Erythroblast (primary cell): ENCODE data around the gene KIAA0513.

Experiments
- DNase-seq, 2 experiments: peaks; one replicate each; lab custom pipeline; 2025; lab: John Stamatoyannopoulos, UW
- GATA1 ChIP-seq: IDR thresholded peaks from 2 replicates; pipeline ENCODE4 v1.6.1; 2011; ENCODE audit warnings: low read depth, mild to moderate bottlenecking, control low read depth, low read length, moderate library complexity
- POLR2A ChIP-seq: IDR thresholded peaks from 2 replicates; pipeline ENCODE4 v1.6.1; 2011; ENCODE audit warnings: mild to moderate bottlenecking, low read length

Gene KIAA0513

GRCh38 chr16:85010931-85011845 is 16.4 kb upstream of the KIAA0513 start, which contains the start of gene ZDHHC7:
ZDHHC7 (minus strand) TSS chr16:85011535; CDS start chr16:84990618, 20,917 bp downstream.
- TF ChIP-seq GATA1 (no peak), POLR2A (peak; percentile 96)
- peak; percentile 90 to 94 for DNase-seq

DNA sequence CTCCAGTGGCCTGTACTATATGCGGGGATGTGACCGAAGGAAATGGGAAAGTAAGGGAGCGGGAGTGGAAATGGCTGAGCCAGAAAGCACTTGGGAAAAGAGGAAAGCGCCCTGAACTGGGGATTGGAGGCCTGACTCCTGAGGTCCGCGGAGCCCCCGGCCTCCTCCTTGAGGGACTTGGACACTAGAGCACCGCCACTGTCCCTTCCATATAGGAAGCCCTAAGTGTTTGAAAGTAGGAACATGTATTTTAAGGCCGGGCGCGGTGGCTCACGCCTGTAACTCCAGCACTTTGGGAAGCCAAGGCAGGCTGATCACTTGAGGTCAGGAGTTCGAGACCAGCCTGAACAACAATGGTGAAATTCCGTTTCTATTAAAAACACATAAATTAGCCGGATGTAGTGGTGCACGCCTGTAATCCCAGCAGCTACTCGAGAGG is 15.7 kb upstream of the KIAA0513 start:
- peak; percentile 71 for TF ChIP-seq POLR2A
- TF ChIP-seq GATA1: no peak
- DNase-seq: no peak

GRCh38 chr16:85014311-85014710 is 13.3 kb upstream of the KIAA0513 start:
- DNase-seq: no peak
- TF ChIP-seq POLR2A (no peak), GATA1 (no peak)

- TF ChIP-seq POLR2A: no peak
- TF ChIP-seq GATA1: no peak
- no peak for DNase-seq
These were observed 12.0 kb upstream of the KIAA0513 start for GRCh38 chr16:85015481-85016187.

DNA sequence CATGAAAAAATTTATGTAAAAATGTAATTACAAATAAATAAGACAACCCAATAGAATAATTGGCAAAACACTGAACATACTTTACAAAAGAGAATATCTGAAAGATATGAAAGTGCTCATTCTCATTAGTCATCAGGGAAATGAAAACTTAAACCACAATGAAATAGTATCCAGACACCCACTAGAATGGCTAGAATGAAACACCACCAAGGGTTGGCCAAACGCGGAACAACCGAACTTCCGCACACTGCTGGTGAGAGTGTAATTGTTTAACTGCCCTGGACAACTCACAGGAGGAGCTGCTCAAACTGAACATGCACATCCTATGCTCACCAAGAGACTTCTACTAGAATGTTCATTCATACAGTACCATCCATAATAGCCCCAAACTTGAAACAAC is 10.4 kb upstream of the KIAA0513 start:
- TF ChIP-seq POLR2A: no peak
- TF ChIP-seq GATA1: no peak
- no peak for DNase-seq

DNA sequence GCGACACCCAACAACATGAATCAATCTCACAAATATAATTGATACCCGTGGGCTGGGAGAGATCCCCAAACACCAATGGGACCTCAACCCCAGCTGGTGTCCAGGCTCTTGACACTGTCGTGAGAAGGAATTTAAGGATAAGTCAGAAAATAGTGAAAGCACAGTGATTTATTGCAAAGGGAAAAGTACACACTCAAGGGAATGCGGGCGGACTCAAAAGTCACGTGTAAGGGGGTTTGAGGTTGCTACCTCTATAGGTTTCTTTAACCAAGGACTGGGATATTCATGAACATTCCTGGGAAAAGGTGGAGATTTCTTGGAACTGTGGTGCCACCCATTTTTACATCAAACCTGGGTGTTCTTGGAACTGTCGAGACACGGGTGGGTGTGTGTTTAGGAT is 10.0 kb upstream of the KIAA0513 start:
- no peak for DNase-seq
- no peak for TF ChIP-seq GATA1
- TF ChIP-seq POLR2A: no peak

DNA sequence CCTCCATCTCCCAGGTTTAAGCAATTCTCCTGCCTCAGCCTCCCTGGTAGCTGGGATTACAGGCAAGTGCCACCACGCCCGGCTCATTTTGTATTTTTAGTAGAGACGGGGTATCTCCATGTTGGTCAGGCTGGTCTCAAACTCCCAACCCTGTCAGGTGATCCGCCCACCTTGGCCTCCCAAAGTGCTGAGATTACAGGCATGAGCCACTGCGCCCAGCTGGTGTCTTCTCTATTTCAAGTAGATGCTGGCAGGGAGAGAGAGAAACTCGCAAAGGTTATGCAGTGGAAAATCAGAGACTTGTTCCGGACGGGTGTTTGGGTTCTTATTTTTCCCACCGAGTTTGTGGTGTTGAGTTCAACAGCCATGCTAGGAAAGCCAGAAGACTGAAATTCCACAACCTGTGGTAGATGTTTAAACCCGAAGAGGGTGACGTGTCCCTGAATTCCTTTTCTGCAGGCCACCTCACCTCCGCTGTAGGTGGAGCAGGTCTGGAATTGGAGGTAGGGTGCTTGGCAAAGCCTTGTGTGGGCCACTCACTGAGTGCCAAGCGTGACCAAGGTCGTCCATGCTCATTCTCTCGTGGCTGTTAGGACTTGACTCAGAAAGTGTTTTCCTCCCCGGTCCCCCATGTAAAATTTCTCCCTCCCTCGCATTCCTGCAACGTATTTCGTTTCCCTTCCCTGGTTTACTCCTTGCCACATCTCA is 8.9 kb upstream of the KIAA0513 start:
- no peak for DNase-seq
- TF ChIP-seq GATA1 (no peak), POLR2A (no peak)

- no peak for DNase-seq
- TF ChIP-seq GATA1: no peak
- TF ChIP-seq POLR2A: no peak
These were observed 7.8 kb upstream of the KIAA0513 start for GRCh38 chr16:85019659-85020245.

DNA sequence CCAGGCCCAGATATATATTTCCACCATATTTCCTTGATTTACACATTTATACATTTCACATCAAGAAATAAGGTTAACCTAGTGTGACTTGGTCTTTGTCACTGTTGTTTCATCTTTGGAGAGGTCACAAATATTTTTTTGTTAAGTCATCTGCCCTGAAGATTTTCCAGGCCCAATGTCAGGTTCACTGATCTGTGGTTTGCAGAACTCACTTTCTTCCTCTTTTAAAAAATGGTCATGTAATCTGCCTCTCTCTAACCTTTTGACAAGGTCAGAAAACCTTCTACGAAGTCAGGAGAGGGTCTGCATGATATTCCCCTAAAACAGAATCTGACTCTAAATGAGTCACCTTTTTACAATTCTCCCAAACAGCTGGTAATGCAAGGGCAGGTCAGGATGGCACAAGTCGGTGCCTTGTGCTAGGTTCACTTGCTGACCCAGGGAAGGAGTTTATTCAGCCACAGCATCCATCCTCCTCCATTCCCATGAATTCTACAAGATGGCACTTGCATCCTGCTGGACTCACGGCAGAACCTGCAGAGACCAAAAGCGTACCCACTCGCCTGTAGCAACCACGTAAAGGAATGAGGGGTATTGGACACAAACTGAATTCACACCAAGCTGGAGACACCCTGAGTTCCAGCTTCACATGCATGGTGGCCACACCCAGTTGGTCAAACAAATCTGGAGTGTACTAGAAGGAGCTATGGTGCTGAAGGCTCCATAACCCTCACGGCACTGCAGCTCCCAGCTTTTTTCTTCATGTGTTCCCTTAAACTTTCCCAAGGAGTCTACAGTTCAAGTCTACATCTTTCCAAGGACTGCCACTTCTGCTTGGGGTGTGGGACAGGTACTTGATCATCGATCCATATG is 1.6 kb upstream of the KIAA0513 start:
- TF ChIP-seq GATA1 (no peak), POLR2A (no peak)
- peak; percentile 18 to 50 for DNase-seq

DNA sequence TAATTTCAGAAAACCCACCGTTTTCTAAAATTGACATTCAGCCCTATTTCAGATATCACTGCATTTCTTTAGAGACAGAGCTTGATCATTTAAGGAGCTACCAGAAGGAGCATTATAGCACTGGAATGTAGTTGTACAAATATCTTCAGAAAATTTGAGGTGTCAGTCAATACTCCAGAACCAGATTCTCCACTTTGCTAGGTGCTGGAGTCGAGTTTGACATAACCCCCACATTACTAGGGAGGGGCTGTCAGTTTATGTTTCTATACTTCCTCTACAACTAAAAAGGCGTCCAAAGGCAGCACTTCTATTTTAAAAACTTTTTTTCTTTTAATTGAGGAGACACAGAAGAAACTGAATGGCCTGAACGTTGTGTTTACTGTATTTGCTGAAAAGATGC is 892 bp upstream of the KIAA0513 start:
- DNase-seq: no peak
- TF ChIP-seq GATA1 (no peak), POLR2A (no peak)

DNA sequence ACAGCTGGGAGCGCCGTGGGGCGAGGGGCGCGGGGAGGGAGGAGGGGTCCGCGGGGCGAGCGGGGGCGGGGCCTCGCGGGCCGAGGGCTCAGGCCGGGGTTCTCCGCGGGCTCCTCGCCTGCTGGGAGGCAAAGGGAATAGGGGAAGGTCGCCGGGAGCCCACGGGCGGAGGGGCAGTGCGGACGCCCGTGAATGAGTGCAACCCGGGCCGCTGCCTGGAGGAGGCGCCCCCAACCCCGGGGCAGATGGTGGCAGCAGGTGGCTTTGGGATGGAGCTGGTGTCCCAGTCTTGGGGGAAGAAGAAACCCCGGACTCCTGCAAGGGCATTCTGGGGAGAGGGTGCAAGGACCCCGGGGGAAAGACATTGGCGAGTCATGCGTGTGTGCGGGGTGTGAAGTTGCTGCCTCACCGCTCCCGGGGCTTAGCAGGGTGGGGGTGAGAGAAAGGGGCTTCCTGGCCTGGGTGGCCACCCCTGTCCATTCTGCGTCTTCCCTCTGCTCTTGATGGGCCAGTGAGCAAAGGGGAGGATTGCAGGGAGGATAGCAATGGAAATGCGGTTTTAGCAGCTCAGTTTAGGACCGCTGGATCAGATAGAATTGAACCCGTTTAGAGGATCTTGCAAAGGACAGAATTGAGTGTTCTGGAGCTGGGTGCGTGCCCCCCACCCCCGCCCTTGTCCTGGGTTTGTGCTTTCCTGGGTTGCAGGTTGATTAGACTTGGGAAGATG is 526 bp downstream of the KIAA0513 start:
- no peak for TF ChIP-seq GATA1
- TF ChIP-seq POLR2A: no peak
- DNase-seq: peak; percentile 54 to 69

- peak in 1 of 2 experiments; percentile 42 for DNase-seq
- TF ChIP-seq POLR2A (no peak), GATA1 (no peak)
These were observed 1.3 kb downstream of the KIAA0513 start for GRCh38 chr16:85028685-85029407.
